NB4 (cell line): ENCODE data around the gene STAMBPL1.
"Not testable (repeated sequence)": the region's sequence is repeated elsewhere in the genome, so short reads cannot be mapped to it uniquely, and the experiment has no call there.

ENCODE experiments used
- DNase-seq: peaks from one replicate; pipeline ENCODE4 v3.0.0; 2010; ENCODE audit warnings: low read depth
- H3K4me3 ChIP-seq: one replicate; pipeline ENCODE4 v1.5.1; 2011; ENCODE audit warnings: mild to moderate bottlenecking, low read depth, low read length, moderate library complexity
- CTCF ChIP-seq: IDR thresholded peaks from one replicate; pipeline ENCODE4 v1.5.1; 2012; ENCODE audit warnings: low read depth, low read length
- MAX ChIP-seq: IDR thresholded peaks from 2 replicates; pipeline ENCODE4 v1.6.1; 2011; ENCODE audit warnings: low read depth, low read length
- MYC ChIP-seq: IDR thresholded peaks from 2 replicates; pipeline ENCODE4 v1.6.1; 2011; ENCODE audit warnings: low read depth, low read length
- POLR2A ChIP-seq: IDR thresholded peaks from 2 replicates; pipeline ENCODE4 v1.6.1; 2011; ENCODE audit warnings: mild to moderate bottlenecking; ENCODE audit not compliant: insufficient read length; ENCODE audit errors: extremely low read depth

Gene STAMBPL1

GRCh38 chr10:88835096-88835909, 44.7 kb upstream of the STAMBPL1 start:
- TF ChIP-seq POLR2A (no peak), CTCF (peak; percentile 88), MYC (peak; percentile 53; the same call in 1 of the 2 replicates), MAX (peak; percentile 86)
- peak; percentile 91 for DNase-seq

GRCh38 chr10:88835910-88836221, 44.2 kb upstream of the STAMBPL1 start:
- H3K4me3 ChIP-seq = no peak overlapping the region
- DNase-seq = no peak
- no peak for TF ChIP-seq POLR2A
- TF ChIP-seq CTCF = no peak
- TF ChIP-seq MAX = no peak
- TF ChIP-seq MYC = no peak

More at GRCh38 chr10:88835096-88835909, 44.7 kb upstream of the STAMBPL1 start:
- no peak overlapping the region for H3K4me3 ChIP-seq

GRCh38 chr10:88837632-88838031, 42.4 kb upstream of the STAMBPL1 start:
- H3K4me3 ChIP-seq, DNase-seq: not testable (repeated sequence)

- DNase-seq = no peak
- TF ChIP-seq POLR2A (no peak), CTCF (no peak), MYC (no peak), MAX (no peak)
- H3K4me3 ChIP-seq = no peak overlapping the region
These were observed 41.2 kb upstream of the STAMBPL1 start for GRCh38 chr10:88838766-88839350.

GRCh38 chr10:88840104-88840503, 39.9 kb upstream of the STAMBPL1 start:
- no peak for DNase-seq
- TF ChIP-seq MAX = no peak
- TF ChIP-seq MYC = no peak
- no peak for TF ChIP-seq CTCF
- TF ChIP-seq POLR2A = no peak
- H3K4me3 ChIP-seq = no peak overlapping the region

GRCh38 chr10:88840881-88841280, 39.2 kb upstream of the STAMBPL1 start:
- no peak for TF ChIP-seq MAX
- TF ChIP-seq MYC = no peak
- no peak for TF ChIP-seq POLR2A
- no peak for TF ChIP-seq CTCF
- no peak overlapping the region for H3K4me3 ChIP-seq
- no peak for DNase-seq
